ENCODE data around the gene INAFM1.
A peak's percentile ranks its signal among the peaks of the same experiment; 100 is the strongest.
"Not testable (repeated sequence)": the region's sequence is repeated elsewhere in the genome, so short reads cannot be mapped to it uniquely, and the experiment has no call there.

The INAFM1 gene

DNA sequence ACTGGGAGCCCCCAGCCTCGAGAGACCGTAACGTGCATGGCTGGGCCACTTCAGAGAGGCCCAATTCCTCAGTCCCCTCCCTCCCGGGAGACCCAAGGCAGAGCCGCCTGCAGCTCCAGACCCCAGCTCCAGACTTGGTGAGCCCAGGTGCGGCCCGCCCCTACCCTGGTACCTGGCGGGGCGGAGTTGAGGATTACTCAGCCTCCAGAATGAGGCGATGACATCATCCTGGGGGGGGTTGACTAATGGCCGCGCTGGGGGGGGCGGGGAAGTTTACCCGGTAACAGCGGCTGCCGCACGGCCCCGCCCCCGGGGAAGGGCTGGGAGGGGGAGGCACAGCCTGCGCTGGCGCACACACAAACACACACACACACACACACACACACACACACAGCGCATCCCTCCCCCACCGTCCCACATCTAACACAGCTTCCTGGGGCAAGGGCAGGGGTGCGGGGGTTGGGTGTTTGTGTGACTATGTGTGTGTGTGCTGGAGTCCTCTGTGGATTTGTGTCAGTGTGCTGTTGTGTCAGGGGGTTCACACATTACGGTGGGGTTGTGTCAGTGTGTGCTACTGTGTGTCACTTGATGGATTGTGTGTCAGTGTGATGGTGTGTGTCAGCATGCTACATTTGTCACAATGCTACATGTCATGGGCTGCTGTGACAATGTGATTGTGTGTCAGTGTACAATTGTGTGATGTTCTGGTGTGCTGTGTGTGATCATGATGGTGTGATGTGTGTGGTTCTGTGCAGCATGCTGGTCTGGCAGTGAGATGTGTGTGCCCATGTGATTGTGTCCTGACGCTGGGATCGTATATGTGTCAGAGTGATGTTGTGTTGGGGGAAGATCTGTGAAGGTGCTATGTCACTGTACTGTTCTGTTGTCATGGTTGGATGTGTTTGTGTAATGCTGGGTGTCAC, 33.4 kb upstream of the INAFM1 start:
- TF ChIP-seq, protein P1, sequence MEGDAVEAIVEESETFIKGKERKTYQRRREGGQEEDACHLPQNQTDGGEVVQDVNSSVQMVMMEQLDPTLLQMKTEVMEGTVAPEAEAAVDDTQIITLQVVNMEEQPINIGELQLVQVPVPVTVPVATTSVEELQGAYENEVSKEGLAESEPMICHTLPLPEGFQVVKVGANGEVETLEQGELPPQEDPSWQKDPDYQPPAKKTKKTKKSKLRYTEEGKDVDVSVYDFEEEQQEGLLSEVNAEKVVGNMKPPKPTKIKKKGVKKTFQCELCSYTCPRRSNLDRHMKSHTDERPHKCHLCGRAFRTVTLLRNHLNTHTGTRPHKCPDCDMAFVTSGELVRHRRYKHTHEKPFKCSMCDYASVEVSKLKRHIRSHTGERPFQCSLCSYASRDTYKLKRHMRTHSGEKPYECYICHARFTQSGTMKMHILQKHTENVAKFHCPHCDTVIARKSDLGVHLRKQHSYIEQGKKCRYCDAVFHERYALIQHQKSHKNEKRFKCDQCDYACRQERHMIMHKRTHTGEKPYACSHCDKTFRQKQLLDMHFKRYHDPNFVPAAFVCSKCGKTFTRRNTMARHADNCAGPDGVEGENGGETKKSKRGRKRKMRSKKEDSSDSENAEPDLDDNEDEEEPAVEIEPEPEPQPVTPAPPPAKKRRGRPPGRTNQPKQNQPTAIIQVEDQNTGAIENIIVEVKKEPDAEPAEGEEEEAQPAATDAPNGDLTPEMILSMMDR (IDR thresholded peaks at IDR 0.05; ENCODE audit: control extremely low read depth, extremely low read depth, low read depth, missing control alignments), result no peak
- ChIA-PET CTCF (interaction anchor here (1.5 kb wide), 1 partner anchor 31 kb away, joined by 5 read pairs; no protein-coding TSS in a partner anchor), POLR2A (interaction anchor here (0.6 kb wide), 1 partner anchor 40 kb away, joined by 4 read pairs; no protein-coding TSS in a partner anchor)
- DNase-seq (ENCODE audit: extremely low spot score), result peak; percentile 79

DNA sequence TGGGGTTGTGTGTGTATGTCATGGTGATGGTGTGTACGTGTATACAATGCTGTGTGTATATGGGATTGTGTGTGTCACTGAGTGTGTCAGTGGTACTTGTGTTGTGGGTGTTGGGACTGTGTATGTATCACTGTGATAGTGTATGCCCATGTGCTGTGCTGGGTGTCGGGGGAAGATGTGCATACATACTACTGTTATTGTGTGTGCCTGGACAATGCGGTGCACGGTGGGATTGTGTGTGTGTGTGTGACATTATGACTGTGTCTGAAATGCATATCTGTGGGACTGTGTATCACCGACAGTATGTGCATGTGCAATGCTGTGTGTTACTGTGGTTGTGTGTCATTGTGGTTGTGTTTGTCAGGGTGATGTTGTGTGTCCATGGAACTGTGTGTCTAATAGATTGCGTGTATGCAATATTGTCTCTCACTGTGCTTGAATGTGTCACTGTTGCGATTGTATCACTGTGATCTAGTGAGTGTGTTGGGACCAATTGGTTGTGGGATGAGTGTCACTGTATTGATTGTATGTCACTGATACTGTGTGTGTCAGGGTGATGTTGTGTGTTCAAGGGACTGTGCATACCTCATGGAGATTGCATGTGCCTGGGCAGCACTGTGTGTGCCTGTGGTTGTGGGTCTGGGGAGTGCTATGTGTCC, 32.6 kb upstream of the INAFM1 start:
- peak; percentile 9 for DNase-seq (ENCODE audit: extremely low spot score)
- ChIA-PET CTCF (interaction anchor here (6.3 to 12.0 kb wide), 3 partner anchors 35 to 95 kb away, joined by 128 to 444 read pairs (median 194); no protein-coding TSS in a partner anchor), POLR2A (interaction anchor here (2.7 kb wide), 1 partner anchor 15 kb away, joined by 56 read pairs; no protein-coding TSS in a partner anchor)
- TF ChIP-seq, protein P1 (IDR thresholded peaks at IDR 0.05; ENCODE audit: control extremely low read depth, extremely low read depth, low read depth, missing control alignments), result peak; percentile 1

DNA sequence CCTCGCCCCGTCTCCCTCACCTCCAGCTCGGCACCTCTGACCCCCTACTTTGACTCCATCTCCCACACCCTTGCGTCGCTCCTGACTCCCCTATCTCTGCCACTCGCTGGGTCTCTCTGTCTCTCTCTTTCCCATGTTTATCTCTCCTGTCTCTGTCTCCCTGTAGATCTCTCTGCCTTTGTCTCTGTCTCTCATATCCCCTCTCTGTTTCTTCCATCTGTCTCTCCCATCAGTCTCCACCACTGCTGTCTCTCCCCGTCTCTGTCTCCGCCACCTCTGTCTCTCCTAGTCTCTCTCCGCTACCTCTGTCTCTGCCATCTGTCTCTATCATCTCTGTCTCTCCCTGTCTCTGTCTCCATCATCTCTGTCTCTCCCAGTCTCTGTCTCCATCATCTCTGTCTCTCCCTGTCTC, 31.3 kb upstream of the INAFM1 start:
- DNase-seq (ENCODE audit: extremely low spot score), result no peak
- CTCF ChIA-PET, result interaction anchor here (1.0 to 12.0 kb wide), 14 partner anchors 19 to 148 kb away, joined by 3 to 444 read pairs (median 20); partner anchors contain the start of genes SAE1 and ZC3H4

DNA sequence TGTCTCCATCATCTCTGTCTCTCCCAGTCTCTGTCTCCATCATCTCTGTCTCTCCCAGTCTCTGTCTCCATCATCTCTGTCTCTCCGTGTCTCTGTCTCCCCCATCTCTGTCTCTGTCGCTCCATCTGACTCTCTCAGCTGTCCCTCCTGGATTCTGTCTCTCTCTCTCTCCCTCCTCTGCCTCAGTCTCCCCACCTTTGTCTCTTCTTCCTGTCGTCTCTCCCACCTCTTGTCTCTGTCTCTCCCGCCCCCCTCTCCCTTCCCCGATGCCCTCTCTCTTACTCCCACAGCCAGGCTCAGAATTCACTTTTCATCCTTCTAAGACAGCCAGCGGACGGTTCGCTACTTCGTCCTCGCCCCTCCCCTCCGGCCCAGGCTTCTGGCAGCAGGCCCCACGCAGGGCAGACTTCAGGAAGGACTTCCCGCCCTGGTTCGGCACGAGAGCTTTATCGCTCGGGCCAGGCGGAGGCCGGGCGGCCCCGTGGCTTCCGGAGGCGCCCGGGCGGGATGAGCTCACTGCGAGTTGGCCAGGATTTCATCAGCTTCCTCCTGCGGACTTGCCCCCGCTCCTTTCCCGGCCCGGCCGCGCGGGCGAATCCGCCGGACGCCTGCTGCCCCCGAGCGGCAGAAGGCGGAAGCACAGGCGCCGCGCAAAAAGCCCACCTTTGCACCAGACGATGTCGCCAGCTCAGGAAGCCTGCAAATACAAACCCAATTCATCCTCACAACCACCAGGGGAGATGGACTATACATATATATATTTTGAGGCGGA, 30.7 kb upstream of the INAFM1 start:
- ChIA-PET POLR2A (interaction anchor here (0.6 to 2.7 kb wide), 12 partner anchors 9 to 514 kb away, joined by 3 to 56 read pairs (median 6); partner anchors contain the start of genes CCDC9, SAE1 and ZC3H4), CTCF (interaction anchor here (0.6 to 12.0 kb wide), 51 partner anchors 10 to 587 kb away, joined by 3 to 444 read pairs (median 5); partner anchors contain the start of genes CCDC9, SAE1 and ZC3H4)
- DNase-seq (ENCODE audit: extremely low spot score), result peak; percentile 89
- TF ChIP-seq, protein P1 (IDR thresholded peaks at IDR 0.05; ENCODE audit: control extremely low read depth, extremely low read depth, low read depth, missing control alignments), result peak; percentile 99

More for the DNA sequence above, 31.3 kb upstream of the INAFM1 start:
- TF ChIP-seq, protein P1 (IDR thresholded peaks at IDR 0.05; ENCODE audit: control extremely low read depth, extremely low read depth, low read depth, missing control alignments), result no peak
- POLR2A ChIA-PET, result interaction anchor here (0.8 to 2.7 kb wide), 7 partner anchors 16 to 112 kb away, joined by 3 to 56 read pairs (median 8); partner anchors contain the start of gene SAE1

DNA sequence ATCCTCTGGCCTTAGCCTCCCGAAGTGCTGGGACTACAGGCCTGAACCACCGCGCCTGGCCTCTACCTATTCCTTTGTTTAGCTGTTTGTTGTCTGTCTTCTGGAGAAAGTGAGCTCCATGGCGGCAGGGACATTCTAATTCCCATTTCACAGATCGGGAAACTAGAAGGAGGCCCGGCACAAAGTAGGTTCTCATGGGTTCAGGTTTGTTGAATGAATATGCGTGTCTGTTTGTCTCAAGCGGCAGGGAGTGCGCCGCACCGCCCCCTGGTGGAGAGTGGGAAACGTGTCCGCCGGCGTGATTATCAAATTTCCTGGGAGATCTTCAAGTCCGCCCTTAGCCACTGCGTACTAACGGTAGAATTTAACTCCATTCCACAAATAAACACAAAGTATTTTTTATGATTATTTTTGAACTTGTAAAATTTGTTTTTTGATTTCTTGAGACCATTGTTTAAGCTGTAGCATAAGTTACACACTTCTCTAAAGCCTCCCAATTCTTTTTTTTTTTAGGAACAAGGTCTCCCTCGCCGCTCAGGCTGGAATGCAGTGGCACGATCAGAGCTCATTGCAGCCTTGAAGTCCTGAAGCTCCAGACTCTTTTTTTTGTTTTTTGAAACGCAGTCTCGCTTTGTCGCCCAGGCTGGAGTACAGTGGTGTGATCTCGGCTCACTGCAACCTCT, 27.2 kb upstream of the INAFM1 start:
- peak; percentile 66 for DNase-seq (ENCODE audit: extremely low spot score)
- TF ChIP-seq, protein P1 (IDR thresholded peaks at IDR 0.05; ENCODE audit: control extremely low read depth, extremely low read depth, low read depth, missing control alignments), result peak; percentile 87
- ChIA-PET CTCF (interaction anchor here (0.7 to 12.0 kb wide), 28 partner anchors 8 to 234 kb away, joined by 3 to 444 read pairs (median 5); partner anchors contain the start of genes CCDC9, INAFM1 and SAE1), POLR2A (interaction anchor here (1.3 to 1.6 kb wide), 2 partner anchors 22 to 47 kb away, joined by 4 to 9 read pairs; no protein-coding TSS in a partner anchor)

DNA sequence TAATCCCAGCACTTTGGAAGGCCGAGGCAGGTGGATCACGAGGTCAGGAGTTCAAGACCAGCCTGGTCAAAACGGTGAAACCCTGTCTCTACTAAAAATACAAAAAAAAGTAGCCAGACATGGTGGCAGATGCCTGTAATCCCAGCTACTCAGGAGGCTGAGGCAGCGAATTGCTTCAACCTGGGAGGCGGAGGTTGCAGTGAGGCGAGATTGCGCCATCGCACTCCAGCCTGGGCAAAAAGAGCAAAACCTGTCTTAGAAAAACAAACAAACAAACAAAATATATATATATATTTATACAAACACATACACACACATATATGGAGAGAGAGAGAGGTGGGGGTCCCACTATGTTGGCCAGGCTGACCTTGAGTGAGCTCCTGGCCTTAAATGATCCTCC, 21.7 kb upstream of the INAFM1 start:
- POLR2A ChIA-PET; DNase-seq (ENCODE audit: extremely low spot score): not testable (repeated sequence)
- CTCF ChIA-PET, result interaction anchor here (1.2 to 12.0 kb wide), 6 partner anchors 7 to 104 kb away, joined by 3 to 444 read pairs (median 4); no protein-coding TSS in a partner anchor
